ENCODE measurements around the gene PRM2. TPM values are rescaled to one million over a fixed set of nuclear protein-coding genes. Genes with fewer than 3 reads are reported as not detected.

Gene PRM2
- total and polyA plus RNA-seq, 2 donors (not counting 3 experiments of a cell fraction or from before 2014, with no cell fraction given), result not detected

GRCh38 chr16:11256661-11257130, 19.6 kb downstream of the PRM2 start:
- POLR2A ChIA-PET, result interaction anchor here (0.6 to 2.5 kb wide), 16 partner anchors 45 to 838 kb away, joined by 3 to 22 read pairs (median 4); no protein-coding TSS in a partner anchor
- intact Hi-C loops (cut with micrococcal nuclease), result loop anchor here (1.0 to 10.0 kb wide), 9 partner anchors 54 to 411 kb away; partner anchors contain the start of gene SNN
- FAIRE-seq, result no peak

More at GRCh38 chr16:11256661-11257130, 19.6 kb downstream of the PRM2 start:
- H3K9me1 ChIP-seq (replicated peaks; ENCODE audit: control insufficient read depth, extremely low read depth, insufficient read depth, low read length), result no peaks in the 10 kb centered on the region
- H3K27me3 ChIP-seq (ENCODE audit: control insufficient read depth in 2 of 2, insufficient read depth in 2 of 2, low read length in 2 of 2), result peaks cover 0 to 1% of the 10 kb centered on the region in 2 experiments
- no peaks in the 10 kb centered on the region for H3K9me3 ChIP-seq (replicated peaks; ENCODE audit: control insufficient read depth, insufficient read depth, low read length)
- CTCF ChIA-PET, result interaction anchor here (0.6 to 8.3 kb wide), 44 partner anchors 9 to 315 kb away, joined by 3 to 347 read pairs (median 6); partner anchors contain the start of genes CLEC16A, DEXI and TNP2
- H3K4me2 ChIP-seq (ENCODE audit: insufficient read depth, low read length), result peak overlapping the region; percentile 78
- dilution Hi-C loops (cut with MboI; ENCODE audit: extremely low pct_ligation_motif_present, low sequenced_read_pairs), result no loop called here
- no peak for DNase-seq (ENCODE audit: low read depth, low spot score)
- peak overlapping the region; percentile 47 for H2AFZ ChIP-seq (ENCODE audit: low read depth, low read length)
- no peaks in the 10 kb centered on the region for H3K79me2 ChIP-seq (ENCODE audit: control insufficient read depth, insufficient read depth, low read length)
- peaks cover 10% of the 10 kb centered on the region for H3K4me1 ChIP-seq (ENCODE audit: control insufficient read depth, extremely low read depth, insufficient read depth, low read length)
- peak overlapping the region; percentile 76 for H3K9ac ChIP-seq (replicated peaks; ENCODE audit: extremely low read depth, insufficient read depth, low read length)
- no peaks in the 10 kb centered on the region for H4K20me1 ChIP-seq (replicated peaks; ENCODE audit: control insufficient read depth, extremely low read depth, insufficient read depth, low read length)
- TF ChIP-seq POLR2AphosphoS5 (IDR thresholded peaks at IDR 0.05; ENCODE audit: insufficient read depth, low read depth, low read length) (no peak), JUN (IDR thresholded peaks at IDR 0.05; ENCODE audit: borderline replicate concordance, insufficient read depth, insufficient read length, low read depth) (no peak), GATA2 (IDR thresholded peaks at IDR 0.05; ENCODE audit: insufficient read depth, insufficient read length, low read depth, low read length) (no peak), CTCF (IDR thresholded peaks at IDR 0.05; ENCODE audit: extremely low read depth in 1 of 2, insufficient read depth in 1 of 2, low read depth in 1 of 2, low read length in 2 of 2) (no peak), EZH2 (IDR thresholded peaks at IDR 0.05; ENCODE audit: borderline replicate concordance, low read depth, low read length, severe bottlenecking) (no peak), POLR2A (IDR thresholded peaks at IDR 0.05; ENCODE audit: low read depth, low read length) (no peak), MAX (IDR thresholded peaks at IDR 0.05; ENCODE audit: insufficient read depth, insufficient read length) (no peak), FOS (IDR thresholded peaks at IDR 0.05; ENCODE audit: borderline replicate concordance, insufficient read depth, low read length) (no peak), MYC (IDR thresholded peaks at IDR 0.05; ENCODE audit: low read depth, low read length) (no peak)
- peak overlapping the region; percentile 31 for H3K27ac ChIP-seq (ENCODE audit: insufficient read depth, low read depth, low read length)
- no peaks in the 10 kb centered on the region for H3K36me3 ChIP-seq (ENCODE audit: control insufficient read depth in 2 of 2, extremely low read depth in 1 of 2, insufficient read depth in 2 of 2, low read length in 2 of 2)
- TSS peak; percentile 70 for BruUV-seq (replicated peaks)
- H3K4me3 ChIP-seq (replicated peaks in 1 of 3; ENCODE audit: insufficient read depth in 1 of 3, low read depth in 1 of 3, low read length in 3 of 3), result peak overlapping the region; percentile 43 to 89 (median 73)

Measured in endothelial cell of umbilical vein (primary cell).